NCI-H526 (cell line): Measurements from ENCODE around the gene H3-3A.

Source experiments
- DNase-seq, 2 experiments: peaks; one replicate each; lab custom pipeline; 2025; lab: John Stamatoyannopoulos, UW

The H3-3A gene

DNA sequence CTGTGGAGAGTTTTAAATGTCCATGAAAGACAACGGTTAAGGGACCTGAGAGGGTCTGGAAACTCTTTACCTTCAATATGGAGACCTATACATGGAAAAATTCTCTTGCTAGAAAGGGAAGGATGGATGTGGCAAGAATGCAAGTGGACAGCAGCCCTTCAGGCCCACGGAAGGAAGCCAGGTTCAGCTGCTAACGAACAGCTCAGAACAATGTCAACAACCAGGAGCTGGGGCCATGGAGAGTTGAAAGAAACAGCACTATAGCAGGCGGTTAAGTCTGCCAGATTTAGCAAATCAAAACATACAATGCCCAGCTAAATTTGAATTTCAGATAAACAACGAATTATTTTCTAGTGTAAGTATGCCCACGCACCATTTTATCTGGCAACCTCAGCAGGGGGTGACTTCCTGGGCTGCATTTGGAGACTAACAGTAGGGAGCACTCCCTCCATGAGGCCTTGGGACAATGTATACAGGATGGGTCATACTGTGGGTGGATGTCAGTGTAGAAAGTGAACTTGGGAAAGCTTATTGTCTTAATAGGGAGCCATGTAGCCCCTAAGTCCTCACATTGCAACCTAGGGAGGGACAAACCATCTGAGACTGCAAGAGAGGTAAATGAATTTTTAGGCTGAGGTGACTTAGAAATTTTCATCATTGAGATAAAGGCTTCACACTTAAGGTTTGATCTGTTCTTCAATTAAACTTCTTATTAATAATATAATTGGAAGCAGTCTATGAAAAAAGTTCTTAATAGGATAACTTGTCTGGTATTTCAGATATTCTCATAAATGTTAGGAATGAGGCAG, 7.8 kb upstream of the H3-3A start:
- no peak for DNase-seq

DNA sequence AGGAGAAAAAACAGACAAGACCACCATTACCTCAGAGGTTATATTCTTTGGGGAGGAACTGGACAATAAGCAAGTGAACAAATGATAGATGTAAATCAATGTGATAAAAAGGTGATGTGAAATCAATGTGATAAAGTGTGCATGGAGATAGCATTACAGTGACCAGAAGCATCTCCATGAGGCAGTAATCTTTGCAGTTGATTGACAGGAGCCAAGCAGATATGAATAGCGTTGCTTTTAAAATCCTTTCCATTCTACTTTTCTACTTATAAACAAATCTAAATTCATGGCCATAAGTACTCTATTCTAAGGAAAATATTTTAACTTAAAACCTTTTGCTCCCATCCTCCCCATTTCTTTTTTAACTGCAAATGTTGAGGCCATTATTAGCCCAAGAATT, 2.8 kb upstream of the H3-3A start:
- no peak for DNase-seq

DNA sequence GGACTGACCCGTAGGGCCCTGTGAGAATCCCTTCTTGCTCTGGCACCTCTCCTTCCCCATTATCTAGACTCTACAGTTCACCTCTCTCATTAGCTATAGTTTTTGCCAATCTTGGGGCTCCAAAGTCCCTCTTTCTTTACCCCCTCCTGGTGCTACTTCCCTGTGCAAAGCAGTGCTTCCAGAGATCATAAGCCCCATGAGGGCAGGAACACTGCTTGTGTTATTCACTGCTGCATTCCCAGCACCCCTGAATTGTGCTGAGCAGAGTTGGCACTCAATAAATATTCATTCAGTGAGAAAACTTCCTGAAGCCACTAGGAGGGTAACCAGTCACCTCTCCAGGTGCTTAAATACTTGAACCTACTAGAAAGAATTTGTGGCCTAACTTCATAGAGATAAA, 2.1 kb upstream of the H3-3A start:
- DNase-seq, result no peak

DNA sequence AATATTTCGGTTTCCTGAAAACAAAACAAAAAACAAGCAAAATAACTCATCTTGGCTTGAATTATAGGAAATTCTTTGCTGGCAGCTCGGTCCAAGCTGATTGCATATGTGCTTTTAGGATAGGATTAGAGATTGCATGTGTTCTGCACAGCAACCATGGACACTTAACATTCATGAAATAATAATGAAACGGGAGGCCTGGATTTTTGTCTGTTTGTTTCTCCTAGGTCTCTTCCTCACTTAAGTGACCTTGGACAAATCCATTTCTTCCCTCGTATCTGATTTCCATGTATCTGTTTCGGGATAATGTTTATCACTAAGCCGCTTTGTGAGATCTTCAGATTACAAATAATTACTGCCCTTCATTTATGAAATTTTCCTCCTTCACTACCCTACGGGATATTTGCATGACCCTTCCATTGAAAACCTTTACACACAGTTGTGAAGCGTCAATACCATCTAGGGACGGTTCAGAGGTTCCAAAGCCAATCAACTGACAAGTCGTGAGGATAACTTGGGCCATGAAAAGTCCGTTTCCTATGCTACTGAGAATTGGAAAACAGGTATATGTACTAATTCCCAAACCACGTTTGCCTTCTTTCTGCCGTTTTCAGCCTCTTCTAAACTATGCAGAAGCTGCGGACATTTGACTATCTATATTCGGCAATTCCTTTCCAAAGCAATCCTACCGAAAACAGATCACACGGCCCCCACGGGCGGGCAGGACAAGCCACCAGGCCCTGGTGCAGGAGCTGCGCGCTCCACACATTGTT, 1.3 kb upstream of the H3-3A start:
- DNase-seq, result peak; percentile 53 to 57

DNA sequence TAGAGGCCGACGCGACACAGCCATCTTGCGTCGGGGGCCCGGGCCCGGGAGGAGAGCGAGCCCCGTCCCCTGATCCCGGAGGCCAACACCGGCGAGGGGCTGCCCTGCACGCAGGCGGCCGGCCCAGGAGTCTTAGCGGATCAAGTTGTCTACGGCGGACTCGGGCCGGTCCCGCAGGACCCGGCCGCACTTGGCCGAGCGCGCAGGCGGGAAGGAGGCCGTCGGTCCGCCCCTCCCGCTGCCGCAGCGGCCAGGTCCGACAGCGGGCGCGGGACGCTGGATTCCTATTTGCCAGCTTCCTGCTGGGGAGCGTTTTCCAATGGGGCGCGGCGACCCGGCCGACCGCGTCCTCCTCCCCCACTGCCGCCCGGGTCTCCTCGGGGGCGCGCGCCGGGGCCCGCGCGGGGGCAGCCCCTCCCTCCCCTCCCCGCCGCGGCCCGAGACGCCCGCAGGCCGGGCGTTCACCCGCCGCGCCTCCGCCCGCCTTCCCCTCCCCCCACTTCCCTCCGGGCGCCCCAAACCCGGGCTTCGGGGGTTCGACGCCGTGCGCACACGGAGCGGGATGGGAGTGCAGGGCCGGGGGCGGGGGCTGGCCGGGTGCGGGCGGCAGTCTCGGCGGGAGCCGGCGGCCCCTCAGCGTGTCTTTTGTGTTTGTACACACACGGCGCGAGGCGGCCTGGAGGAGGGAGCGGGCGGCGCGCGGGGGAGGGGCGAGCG, 517 bp upstream of the H3-3A start:
- peak in 1 of 2 experiments; percentile 78 for DNase-seq

DNA sequence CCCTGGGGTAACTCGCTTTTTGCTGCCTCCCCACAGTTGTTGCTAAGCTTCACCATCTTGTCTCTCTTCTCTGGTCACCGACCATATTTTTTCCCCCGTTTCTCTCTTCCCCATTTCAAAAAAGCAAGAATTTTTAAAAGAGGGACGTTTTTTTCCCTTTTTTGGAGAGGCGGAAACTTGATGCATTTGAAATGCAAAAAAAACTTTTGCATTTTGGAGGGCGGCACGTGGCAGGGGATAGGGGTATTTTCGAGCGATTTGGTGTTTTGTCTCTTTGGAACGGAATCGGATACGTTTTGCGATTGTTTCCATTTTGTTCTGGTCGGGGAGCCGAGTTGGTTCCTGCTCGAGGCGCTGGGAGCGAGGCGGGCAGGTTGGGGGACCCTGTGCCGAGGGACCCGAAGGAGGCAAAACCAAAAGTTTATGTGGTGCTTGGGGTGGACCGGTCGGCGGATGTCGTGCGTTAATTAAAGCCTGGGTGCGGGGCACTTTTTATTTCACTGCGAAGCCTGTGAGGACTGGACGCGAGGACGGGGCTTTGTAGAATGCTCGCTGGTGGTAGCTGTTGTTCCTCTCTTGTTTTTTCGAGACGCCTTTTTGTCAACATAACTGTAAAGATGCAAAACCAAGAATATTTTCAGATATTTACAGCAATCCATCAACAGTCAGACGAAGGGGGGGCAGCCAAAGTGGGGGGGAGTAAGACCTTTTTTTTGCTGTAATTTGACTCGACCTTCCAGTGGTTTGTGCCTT, 884 bp downstream of the H3-3A start:
- DNase-seq, result peak; percentile 30 to 71

DNA sequence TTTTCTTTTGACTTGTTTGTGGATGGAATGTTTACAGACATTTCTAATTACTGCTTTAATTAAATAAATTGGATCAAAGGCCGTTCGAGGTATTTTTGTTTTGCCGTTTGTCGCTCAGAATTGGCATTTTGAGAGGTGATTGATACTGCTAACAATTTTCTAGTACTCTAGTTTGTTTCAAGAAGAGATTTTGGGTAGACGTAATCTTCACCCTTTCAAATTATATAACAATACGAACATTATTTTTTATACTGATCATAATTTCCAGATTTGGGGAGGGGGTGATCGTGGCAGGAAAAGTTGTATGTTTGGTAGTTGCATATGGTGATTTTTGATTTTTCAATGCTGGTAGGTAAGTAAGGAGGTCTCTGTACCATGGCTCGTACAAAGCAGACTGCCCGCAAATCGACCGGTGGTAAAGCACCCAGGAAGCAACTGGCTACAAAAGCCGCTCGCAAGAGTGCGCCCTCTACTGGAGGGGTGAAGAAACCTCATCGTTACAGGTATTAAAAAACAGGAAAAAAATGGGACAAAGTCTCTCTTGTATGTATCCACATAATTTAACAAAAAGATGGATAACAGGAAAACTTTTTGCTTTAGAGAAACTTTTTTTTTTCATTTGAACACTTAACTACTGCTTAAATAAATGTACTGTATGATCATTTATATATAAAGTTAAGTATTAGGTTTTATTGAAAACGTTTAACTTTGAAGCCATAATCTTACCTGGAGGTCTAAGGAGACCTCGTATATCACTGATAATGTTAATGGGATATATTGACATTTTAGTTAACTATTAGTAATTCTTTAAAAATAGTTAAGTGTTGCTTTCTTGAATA, 1.7 kb downstream of the H3-3A start:
- no peak for DNase-seq

DNA sequence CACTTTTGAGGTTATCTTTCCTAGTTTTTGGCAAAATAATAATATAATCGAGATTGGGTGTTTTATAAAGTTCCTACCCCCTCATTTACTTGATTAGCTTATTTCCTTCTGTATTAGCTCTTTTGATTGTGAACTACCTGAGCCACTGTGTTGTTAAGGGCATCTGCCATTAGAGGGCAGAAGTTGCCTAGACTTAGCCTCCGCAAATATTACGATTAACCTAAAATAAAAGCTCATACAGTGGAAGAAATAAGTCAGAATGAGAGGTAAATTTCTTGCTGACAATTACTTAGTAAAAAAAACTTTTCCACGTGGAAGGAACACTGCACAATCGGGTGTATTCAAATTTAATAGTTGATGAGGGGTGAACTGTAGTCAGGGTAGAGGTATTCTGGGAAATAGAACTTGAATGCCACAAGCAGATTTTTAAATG, 2.3 kb downstream of the H3-3A start:
- DNase-seq, result peak; percentile 12 to 47

DNA sequence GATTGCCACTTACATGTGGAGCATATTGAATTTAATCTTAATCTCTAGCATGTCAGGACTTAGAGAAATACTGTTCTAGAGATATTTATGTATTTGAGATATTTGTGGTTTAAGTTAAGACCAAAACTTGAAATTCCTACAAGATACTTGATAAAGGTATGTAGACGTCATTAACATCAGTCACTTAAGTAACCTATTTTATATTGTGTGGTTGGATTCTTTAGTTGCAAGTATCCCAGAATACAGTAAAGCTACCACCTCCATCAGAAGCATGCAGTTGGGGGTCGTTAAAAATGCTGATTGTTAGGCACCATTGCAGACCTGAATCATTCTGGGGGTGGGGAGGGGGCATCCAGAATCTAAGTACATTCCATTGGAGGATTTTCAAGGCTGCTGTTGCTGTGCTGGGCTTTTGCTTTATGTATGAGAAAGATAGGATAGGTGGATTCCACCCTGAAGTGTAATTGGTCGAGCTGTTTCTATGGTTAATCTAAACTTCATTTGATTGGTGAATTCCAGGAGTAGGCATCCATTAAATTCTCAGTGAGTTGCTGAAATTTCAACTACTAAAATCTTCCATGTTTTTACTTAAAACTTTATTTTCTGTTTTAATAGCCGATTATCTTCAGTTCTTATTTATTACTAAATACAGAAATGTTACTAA, 4.0 kb downstream of the H3-3A start:
- no peak for DNase-seq

DNA sequence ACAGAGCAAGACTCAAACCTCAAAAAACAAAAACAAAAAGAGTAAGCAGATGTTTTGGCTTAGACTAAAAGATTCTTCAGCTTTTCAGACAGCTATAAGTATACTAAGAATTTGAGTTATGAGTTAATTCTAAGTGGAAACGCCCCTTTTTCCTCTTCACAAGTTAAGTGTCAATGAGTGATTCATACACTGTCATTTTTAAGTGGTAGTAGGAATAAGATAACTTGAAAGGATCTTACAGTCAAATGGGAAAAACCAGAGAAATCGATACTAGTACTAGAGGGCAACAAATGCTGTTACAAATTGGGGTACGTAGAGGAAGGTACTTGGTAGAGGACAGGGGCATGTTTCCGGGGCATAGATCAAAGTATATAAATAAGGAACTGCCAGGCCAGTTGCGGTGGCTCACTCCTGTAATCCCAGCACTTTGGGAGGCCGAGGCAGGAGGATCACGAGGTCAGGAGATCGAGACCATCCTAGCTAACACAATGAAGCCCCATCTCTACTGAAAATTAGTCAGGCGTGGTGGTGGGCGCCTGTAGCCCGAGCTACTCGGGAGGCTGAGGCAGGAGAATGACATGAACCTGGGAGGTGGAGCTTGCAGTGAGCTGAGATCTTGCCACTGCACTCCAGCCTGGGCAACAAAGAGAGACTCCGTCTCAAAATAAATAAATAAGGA, 7.4 kb downstream of the H3-3A start:
- DNase-seq, result no peak

DNA sequence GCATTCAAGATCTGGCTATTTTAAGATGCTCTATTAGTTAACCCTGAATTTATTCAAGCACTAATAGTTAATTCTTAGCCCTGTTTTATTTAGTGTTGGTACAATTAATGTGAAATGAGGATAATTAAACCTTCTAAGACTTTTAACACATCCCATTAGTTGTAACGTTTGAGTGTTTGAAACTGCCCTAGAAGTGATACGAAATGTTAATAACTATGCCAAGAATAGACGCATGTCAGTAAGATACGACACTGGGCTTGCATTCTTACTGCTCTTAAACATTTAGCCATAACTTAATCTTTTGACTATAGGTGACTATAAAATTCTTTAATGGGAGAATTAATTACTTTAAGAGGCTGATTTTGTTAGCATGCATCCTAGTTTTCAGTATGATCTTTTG, 9.8 kb downstream of the H3-3A start:
- no peak for DNase-seq

DNA sequence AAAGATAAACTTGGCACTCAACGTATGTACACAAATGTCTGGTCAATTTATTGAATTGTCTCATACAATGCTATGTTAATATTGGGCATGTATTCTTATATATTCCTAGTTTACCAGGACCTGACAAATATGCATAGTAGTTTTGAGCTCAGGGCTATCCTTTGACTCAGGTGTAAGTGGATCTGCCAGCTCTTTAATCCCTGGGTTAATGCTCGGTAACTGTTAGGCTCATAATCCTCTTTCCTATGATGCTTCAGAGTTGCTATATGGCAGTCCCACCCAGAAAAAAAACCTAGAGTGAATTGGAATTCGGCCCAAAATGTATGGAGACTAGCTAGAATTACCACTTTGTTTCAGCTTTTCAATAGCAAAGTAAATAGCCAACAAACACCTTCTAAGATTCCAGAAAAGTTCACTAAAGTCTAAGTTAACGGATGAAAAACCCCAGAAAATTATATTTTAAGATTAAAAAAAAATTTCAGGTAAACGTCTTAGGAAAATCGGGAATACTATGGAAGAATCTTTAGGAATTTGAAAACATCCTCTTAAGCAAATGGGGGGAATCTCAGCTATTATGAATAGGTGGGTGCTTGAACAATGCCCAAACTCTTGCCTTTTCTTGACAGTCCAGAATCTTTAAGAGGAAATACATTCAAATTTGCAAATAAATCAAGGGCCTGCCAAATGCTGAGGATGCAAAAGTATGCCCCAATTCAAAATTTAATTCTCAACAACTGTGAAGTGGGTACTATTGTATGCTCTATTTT, 10.9 kb downstream of the H3-3A start:
- no peak for DNase-seq

DNA sequence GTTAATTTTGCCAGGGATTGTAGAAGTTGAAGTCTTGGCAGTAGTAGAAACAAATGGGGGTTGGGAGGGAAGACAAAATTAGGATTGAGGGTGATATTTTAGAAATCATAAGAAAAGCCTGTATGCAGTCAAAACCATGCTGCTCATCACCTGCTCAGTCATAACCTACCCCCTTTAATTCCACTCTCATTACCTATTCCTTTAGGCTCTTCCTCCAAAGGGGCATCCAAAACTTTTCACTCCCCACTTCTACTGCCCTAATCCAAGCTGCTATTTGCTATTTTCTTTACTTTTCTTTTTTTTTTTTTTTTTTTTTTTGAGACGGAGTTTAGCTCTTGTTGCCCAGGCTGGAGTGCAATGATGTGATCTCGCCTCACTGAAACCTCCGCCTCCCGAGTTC, 11.5 kb downstream of the H3-3A start:
- no peak for DNase-seq

DNA sequence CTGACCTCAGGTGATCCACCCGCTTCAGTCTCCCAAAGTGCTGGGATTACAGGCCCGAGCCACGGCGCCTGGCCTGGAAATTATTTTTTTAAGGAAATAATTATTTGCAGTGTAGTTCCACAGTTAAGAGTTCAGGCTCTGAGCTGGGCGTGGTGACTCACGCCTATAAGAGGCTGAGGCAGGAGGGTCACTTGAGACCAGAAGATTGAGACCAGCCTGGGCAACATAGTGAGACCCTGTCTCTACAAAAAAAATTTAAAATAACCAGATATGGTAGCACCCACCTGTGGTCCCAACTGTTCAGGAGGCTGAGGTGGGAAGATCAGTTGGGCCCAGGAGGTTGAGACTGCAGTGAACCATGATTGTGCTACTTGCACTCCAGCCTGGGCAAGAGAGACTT, 13.9 kb downstream of the H3-3A start:
- no peak for DNase-seq

DNA sequence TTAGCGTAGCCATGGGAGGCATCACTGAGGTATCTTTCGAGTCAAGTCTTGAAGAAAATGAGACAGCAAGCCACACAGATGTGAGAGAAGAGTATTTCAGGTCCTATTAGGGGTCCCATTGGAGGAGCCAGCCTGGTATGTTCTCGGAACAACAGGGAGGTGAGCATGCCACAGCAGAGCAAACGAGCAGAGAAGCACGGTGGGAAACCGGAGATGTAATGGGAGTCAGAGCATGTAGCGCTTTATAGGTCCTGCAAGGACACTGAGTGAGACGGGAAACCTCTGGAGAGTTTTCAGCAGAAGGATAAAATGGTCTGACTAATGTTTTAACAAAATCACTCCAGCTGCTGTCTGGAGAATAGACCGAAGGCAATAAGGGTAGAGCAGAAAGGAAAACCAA, 15.9 kb downstream of the H3-3A start:
- DNase-seq, result no peak

DNA sequence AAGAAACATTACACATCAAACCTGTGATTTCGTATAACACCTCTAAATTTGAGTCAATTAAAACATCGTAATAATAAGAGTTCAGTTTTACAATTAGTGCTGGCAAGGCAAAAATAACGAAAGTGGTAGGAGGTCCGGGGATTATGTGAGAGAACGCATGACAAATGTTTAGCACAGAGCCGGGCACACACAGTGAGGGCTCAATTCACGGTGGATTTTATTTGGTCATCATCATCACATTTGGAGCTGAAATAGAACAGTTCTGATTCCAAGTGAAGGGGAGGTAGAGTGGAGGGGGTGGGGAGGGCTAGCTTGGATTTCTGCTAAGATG, 20.0 kb downstream of the H3-3A start:
- no peak for DNase-seq

DNA sequence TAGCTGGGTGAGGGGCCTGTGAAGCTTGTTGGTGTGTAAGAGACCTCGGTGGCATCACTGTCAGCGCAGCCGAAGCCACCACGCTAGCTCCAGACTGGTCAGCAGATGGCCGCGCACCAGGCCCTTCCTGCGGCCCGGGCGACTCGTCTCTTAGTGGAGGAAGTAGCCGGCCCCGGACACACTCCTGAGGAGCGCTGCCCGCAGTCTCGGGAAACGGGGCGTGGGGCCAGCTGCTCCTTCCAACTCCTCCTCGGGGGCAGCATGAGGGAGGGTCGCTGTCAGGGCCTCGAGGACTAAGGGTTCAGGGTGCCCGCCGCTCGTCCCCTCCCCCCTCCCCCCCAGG, 20.4 kb downstream of the H3-3A start:
- DNase-seq, result peak in 1 of 2 experiments; percentile 60

DNA sequence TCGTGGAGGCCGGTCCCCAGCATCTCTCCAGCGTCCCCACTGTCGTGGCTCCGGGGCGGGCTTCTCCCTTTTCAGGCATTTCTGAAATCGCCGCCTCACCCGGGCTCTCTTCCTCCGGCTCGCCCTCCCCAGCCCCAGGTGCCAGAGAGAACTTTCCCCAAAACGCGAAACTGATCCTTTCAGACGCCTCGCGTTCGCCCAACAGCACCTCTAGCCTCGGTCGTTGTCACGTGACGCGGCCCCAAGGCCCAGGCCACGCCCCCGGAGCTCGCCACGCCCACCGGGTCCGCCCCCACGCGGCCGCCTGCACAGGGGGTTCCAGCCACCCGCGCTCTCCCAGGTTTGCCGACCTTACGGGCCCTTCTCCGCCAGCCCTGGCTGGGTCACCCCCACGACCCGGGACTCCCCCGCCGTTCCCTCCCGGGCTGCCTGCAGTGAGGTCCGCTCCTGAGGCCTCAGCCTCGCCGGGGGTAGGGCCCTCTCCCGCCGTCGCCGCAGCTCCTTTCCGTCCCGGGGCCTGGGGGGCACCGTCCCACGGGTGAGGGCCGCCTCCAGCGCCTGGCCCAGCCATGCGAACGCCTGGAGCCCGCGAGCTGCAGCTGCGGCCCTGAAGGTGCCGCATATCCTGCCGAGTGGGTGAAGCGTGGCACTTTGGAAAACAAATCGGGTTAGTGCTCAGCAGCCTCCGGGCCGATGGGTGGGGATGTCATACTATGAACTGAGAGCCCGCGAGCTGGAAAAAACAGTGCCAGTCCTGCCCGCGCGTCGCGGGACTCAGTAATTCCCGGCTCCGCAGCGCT, 21.0 kb downstream of the H3-3A start:
- DNase-seq, result peak; percentile 31 to 78
